Stimulated activated CD8-positive, alpha-beta memory T cell treated with anti-CD3 and anti-CD28 coated beads, Interleukin-15, amount 100 ng/mL, for 4 hours (primary cell): ENCODE measurements around the gene LONRF2.
"Not testable (repeated sequence)": the region's sequence is repeated elsewhere in the genome, so short reads cannot be mapped to it uniquely, and the experiment has no call there.

ENCODE experiments used
- DNase-seq, 2 donors: peaks; one replicate each; pipeline ENCODE4 v3.0.0-alpha.2; 2020; ENCODE audit warnings: low read depth in 2 of 2

Gene LONRF2

GRCh38 chr2:100256416-100256815 lies 65.9 kb downstream of the LONRF2 start:
- DNase-seq = no peak

- DNase-seq = no peak
These were observed 67.6 kb downstream of the LONRF2 start for GRCh38 chr2:100254646-100255210.

- no peak for DNase-seq
These were observed 68.5 kb downstream of the LONRF2 start for GRCh38 chr2:100253786-100254185.

DNA sequence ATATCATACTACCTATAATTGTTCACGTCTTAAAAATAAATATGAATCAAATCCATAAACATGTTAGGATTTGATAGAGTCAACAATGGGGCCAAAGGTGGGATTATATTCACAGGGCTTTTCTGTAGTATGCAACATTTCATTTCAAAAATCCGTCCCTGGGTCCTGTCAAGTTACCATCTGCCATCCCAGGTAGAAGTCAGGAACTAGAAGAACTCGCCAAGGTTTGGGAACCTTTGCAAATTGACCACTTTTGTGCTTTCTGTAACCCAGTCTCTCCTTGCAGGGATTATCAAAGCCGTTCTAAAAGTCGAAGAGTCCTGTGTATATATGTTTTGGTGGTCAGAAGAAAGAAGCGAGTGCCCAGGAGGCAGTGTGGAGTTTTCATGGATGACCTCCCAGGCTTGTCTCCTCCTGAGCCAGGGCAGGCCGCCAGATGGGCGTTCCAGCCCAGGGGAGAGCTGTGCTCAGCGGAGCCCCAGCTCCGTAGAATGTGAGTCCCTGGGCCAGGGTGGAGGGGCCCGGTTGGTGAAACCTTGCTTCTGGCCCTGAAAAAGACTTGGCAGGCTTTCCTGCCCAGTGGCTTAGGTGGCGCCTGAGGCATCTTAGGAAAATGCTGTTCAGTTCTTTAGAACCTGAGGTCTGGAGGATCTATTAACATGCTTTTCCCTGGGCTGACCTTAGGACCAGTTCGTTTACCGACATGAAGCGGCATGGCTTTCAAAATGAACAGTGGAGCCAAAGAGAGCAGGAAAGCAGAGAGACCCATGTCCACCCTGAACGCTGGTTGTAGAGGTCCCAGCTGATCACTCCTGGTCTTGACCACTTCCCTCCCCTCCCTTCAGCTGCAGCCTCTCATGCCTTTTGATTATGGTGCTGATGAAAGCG lies 69.2 kb downstream of the LONRF2 start:
- DNase-seq = no peak

DNA sequence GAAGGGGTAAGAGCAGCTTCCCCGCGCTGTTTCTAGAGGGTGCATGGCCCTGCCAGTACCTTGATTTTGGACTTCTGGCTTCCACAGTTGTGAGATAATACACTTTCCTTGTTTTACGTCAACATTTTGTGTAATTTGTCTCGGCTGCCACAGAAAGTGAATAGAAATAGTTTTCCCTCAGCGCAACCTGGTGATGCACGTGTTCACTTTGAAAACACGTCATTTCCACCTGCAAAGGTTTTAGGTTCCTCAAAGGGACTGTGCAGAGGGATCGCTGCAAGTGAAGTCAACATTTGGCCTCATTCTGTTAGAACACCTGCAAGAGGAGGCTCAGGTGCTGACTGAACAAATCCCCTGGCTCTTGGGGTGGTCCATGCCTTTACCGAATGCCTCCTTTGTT lies 71.7 kb downstream of the LONRF2 start:
- DNase-seq = no peak

DNA sequence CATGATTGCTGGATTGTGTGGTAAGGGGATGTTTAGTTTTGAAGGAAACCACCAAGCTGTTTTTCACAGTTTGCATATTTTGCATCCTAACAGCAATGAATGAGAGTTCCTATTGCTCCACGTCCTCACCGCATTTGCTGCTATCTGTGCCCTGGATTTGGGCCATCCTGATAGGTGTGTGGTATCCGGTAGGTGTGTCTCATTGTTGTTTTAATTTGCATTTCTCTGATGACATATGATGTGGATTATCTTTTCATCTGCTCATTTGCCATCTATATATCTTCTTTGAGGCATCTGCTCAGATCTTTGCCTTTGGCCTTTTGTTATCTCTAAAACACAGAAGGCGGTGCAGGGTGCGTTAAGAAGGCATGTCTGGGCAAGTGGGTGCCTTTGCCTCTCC lies 73.3 kb downstream of the LONRF2 start:
- no peak for DNase-seq

GRCh38 chr2:100248556-100248955 lies 73.7 kb downstream of the LONRF2 start:
- not testable (repeated sequence) for DNase-seq

DNA sequence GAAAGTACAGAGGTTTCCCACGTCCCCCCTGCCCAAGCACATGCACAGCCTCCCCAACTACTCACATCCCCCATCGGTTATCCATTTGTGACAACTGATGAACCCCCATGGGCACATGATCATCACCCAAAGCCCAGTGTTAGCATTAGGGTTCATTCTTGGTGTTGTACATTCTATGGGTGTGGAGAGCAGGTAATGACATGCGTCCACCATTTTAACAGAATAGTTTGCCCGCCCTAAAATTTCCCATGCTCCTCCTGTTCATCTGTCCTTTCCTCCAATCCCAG lies 74.3 kb downstream of the LONRF2 start:
- DNase-seq = no peak

- no peak for DNase-seq
These were observed 74.9 kb downstream of the LONRF2 start for GRCh38 chr2:100247256-100248043.

- DNase-seq = no peak
These were observed 75.8 kb downstream of the LONRF2 start for GRCh38 chr2:100246163-100247145.

DNA sequence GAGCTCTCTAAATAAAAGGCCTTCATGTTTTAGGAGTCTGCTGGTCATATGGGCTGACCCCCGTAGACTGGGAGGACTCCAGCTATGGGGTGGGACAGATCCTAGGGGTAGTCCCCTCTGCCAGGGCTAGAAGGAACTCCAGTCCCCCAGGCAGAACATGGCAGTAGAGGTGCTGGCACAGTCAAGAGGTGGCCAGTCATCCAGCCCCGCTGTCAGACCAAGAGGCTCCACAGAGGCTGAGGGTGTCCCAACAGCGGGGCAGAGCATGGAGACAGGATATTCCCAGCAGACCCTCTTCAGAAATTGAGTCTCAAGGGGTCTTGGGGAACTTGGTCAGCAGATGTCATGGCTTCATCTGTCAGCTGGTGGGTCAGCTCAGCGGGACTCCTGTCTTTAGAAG lies 76.6 kb downstream of the LONRF2 start:
- DNase-seq = no peak

DNA sequence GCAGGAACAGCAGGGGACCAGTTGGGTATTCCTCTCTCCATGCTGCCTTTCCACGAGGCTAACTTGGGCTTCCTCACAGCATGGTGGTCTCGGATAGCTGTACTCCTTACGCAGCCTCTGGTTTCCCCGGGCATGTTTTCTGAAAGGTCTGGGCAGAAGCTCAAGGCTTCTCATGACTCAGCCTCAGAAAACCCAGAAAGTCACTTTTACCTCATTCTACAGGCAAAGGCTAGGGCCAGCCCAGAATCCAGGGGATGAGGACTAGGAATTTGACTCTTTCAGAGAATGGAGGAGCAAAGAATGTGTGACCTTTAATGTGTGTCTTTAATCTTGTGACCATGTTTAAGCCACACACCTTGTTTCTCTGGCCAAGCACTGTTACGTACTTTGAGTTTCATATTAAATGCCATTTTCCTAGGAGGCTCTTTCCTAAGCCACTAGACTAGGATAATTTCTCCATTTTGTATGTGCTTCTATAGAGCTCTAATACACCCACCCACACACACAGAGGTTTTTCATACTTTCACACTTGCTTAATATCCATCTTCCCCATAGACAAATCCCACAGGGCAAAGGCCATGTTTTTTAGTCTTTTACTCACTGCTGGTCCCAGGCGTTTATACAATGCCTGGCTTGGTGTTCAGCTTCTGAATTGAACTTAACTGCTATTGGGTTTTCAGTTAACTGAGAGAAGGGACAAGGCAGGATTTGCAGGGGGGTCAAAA lies 77.3 kb downstream of the LONRF2 start:
- no peak for DNase-seq

DNA sequence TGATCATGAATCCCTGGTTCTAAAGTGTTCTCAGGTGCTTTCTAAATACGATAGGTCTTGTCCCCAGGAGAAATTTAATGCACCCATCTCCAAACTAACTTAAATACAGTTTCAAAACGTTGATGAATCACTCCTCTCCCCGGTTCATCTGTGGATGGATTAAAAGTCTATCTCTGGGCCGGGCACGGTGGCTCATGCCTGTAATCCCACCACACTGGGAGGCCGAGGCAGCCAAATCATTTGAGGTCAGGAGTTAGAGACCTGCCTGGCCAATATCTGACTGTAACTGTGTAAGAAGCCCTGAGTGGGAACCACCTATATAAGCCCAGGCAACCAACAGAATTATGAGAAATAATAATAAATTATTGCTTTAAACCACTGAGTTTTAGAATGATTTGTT lies 78.7 kb downstream of the LONRF2 start:
- DNase-seq = no peak

- DNase-seq = no peak
These were observed 79.2 kb downstream of the LONRF2 start for GRCh38 chr2:100242891-100243619.

- no peak for DNase-seq
These were observed 79.8 kb downstream of the LONRF2 start for GRCh38 chr2:100242476-100242875.

DNA sequence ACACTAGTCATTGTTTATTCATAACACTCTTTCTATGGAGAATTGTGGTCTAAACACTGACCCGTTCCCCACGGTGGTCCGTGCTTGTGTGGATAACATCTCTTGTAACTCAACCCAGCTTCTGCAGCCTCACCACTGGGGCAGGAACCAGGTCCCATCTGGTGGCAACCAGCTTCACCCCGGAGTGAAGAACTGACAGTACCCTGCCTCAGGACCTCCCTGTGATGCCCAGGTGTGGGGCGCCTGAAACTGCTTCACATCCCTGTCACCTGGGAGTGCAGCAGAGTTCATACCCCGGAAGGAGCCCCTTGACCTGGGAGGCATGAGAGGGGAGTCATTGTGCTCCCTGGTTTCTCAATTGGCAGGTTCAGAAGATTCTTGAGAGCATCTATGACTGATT lies 81.1 kb downstream of the LONRF2 start:
- DNase-seq = no peak

- DNase-seq = no peak
These were observed 81.9 kb downstream of the LONRF2 start for GRCh38 chr2:100240386-100240785.

DNA sequence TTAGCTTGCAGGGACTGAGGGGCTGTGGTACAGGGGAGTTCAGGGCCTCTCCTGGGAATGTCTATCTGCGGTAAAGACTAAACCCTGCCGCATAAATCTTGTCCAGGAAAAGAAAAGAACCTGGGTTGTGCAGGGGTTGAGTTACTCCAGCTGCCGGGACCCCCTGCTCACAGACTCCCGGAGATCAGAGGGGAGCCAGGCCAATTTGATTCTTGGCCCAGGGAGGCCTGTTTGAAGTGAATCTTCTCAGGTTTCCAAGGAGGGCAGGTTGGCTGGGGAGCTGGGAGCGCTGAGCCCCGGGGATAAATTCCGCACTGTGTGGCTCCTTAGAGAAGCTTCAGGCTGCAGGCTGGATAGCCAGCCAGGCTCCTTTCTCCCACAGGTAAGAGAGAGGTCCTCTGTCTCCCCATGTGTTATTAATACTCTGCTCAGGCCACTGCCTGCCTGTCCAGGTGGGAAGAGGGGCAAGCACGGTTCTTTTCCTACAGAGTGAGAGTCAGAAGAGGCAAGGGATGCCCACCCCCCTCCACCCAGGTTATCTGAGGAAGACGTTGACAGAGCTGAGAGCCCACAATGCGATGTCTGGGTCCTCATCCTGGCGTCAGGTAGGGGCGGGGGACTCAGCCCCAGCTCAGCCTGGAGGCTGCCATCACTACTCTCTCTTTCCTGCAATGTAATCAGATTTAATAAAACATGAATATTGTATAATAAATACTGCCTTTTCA lies 82.7 kb downstream of the LONRF2 start:
- DNase-seq = no peak

- no peak for DNase-seq
These were observed 83.8 kb downstream of the LONRF2 start for GRCh38 chr2:100238471-100238870.

DNA sequence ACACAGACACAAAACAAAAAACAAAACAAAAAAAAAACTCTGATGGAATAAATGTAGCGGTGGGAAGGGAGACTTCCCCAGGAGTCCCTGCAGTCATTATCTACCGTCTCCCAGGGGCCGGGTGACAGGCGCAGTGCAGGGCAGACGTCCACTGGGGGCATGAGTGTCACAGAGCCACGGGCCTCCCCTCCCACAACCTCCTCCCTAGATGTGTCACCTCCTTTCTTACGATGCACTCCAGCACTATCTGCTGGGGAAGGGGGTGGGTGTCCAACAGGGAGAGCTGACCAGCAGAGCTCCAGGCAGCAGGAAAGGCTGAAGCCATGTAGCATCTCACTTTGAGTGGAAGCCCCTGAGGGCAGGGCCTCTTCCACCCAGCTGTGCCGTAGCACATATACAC lies 84.5 kb downstream of the LONRF2 start:
- DNase-seq = no peak
